ENCODE results near the gene HINFP.
"Not testable (repeated sequence)": the region's sequence is repeated elsewhere in the genome, so short reads cannot be mapped to it uniquely, and the experiment has no call there.

Gene HINFP

DNA sequence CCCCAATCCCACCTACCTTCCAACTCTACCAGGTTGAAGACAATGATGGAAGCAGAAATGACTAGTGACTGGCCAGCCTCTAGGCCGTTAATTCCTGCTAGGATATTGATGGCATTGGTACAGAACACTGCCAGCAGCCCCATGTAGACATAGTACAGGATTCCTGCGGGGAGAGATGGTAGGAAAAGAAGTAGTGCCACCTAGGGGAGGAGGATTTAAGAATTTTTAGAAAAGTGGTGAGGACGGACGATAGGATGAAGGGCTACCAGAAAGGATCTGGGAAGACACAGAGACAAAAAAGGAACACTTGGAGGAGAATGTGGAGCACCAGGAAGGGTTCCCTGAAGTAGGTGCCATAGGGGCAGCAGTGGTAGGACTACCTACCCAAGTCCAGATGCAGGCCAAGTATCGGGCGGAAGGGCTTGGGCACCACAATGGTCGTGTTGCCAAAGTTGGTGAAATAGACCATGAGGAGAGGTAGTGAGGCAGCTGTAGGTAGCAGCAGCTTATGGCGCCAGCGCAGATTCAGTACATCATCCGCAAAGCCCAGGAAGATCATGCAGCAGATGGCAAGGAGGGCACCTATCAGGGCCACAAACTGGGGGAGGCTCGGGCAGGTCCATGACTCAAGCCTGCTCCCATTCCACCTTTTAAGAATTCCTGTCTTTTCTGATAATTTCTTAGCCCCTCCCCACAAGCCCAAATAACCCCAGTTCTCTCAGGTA is 21.0 kb upstream of the HINFP start:
- DNase-seq (ENCODE audit: low read depth in 2 of 2): no peak

DNA sequence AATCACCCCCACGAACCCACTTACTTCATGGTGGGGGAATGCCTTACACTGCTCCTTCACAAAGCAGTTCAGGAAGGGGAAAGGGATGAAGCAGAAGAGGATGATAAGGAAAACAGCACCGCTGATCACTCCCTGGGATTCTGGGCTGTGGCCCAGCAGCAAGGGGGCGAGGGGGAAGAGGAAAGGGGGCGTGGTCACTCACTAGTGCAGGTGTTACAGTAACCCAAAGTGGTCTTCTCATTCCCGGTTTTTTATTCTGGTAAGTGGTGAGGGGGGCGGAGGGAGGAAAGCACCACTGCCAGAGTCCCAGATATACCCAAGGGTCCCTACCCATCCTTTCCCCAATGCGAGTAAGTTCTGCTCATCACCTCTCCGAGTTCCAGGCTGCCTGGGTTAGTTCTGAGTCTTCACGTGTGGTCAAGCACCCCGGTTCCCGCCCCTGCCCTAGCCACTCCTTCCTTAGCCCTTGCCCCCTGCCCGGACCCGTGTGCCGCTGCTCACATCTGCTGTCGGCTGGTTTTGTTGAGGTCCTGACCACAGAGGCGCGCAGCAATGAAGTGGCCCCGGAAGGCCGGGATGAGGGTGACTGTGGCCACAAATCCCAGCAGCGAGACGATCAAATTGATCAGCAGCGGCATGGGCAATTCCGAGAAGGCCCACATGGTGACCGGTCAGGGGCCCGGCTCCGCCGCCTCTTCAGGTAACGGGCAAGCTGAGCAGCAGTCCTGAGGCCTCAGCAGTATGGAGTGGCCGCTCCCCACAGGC is 20.2 kb upstream of the HINFP start:
- DNase-seq (ENCODE audit: low read depth in 2 of 2): no peak

DNA sequence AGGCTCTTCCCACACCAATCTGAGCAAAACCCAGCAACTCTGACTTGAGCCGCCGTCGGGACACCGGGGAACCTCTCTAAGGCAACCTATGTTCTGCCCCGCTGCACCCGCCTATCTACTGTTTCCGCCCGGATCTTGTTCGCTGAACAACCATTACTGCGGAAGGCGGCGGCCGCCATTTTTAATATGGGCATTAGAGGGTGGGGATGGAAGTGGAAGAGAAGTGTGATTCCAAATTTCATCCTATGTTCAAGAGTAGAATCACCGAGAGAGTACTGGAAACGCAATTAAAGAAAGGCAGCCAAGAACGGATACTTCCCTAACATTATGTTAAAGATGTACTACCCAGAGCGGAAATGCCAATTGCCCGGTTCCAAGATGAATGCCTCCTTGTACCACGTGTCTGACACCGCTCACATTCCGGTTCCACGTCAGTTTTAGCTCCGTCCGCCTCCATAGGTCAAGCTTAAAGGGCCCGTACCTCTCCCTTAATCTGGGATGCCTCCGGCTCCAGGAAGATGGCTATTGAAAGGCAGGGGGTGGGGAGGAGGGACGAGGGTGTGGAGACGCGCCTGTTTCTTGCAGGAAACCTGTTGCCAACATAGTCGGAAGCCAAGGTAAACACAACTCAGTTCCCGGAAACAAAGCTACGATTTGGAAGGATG is 19.5 kb upstream of the HINFP start, which contains the start of gene DPAGT1:
TSS of gene DPAGT1 (minus strand) at position 95 of the 665 bp plus-strand sequence. CDS start 198 bp downstream, outside the sequence.
- DNase-seq (ENCODE audit: low read depth in 2 of 2): peak; percentile 65 to 80

DNA sequence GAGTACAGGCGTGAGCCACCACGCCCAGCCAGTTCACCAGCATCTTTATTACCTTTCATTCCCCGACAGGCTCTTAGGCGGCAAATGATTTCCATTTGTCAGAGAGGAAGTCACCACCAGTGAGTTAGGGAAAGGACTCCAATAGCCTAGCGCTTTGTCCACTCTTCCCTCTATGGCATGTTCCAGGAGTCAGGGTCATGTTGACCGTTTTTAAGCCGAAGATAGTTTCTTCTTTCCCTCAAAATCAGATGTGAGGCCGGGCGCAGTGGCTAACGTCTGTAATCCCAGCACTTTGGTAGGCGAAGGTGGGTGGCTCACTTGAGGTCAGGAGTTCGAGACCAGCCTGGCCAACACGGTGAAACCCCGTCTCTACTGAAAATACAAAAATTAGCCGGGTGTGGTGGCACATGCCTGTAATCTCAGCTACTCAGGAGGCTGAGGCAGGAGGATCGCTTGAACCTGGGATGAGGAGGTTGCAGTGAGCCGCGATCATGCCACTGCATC is 18.2 kb upstream of the HINFP start:
- DNase-seq (ENCODE audit: low read depth in 2 of 2): not testable (repeated sequence)

DNA sequence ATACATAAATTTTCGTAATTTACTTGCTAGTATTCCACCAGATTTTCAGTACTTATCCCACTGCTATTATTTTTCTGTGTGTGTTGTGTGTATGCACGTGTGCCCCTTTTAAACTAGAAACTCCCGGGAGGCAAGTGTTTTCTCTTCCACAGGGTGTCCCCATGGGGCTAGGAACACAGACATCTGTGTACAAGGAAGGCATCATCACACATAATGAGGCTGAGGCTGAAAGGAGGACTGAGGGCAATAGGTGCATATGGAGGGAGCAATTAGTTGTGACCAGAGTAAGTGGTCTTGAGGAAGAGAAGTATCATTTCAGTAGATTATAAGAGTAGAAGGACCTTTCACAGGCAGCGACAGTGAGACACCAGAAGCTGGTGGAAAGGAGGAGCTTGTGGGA is 17.6 kb upstream of the HINFP start:
- DNase-seq (ENCODE audit: low read depth in 2 of 2): no peak

GRCh38 chr11:119106564-119107537 is 14.5 kb upstream of the HINFP start, which contains the start of gene C2CD2L:
TSS of gene C2CD2L (plus strand) at chr11:119107344. CDS start at chr11:119107742, 398 bp downstream.
- DNase-seq (ENCODE audit: low read depth in 2 of 2): peak; percentile 85 to 86

DNA sequence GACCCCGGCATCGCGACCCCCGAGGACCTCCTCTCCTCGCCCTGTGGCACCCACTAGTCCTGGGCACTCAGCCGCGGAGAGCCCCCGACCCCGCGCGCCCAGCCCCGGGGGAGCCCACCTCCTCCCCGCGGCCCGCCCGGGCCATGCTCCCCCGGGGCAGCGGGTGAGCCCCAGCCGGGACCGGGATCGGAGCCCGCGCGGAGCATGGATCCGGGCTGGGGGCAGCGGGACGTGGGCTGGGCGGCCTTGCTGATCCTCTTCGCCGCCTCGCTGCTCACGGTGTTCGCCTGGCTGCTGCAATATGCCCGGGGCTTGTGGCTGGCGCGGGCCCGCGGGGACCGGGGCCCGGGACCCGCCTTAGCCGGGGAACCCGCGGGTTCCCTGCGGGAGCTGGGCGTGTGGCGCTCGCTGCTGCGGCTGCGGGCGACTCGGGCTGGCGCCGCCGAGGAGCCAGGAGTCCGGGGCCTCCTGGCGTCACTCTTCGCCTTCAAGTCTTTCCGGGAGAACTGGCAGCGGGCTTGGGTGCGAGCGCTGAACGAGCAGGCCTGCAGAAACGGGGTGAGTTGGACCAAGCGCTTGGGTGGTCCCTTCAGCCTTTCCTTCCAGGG is 13.7 kb upstream of the HINFP start:
- no peak for DNase-seq (ENCODE audit: low read depth in 2 of 2)

GRCh38 chr11:119108146-119108856 is 13.1 kb upstream of the HINFP start:
- no peak for DNase-seq (ENCODE audit: low read depth in 2 of 2)

DNA sequence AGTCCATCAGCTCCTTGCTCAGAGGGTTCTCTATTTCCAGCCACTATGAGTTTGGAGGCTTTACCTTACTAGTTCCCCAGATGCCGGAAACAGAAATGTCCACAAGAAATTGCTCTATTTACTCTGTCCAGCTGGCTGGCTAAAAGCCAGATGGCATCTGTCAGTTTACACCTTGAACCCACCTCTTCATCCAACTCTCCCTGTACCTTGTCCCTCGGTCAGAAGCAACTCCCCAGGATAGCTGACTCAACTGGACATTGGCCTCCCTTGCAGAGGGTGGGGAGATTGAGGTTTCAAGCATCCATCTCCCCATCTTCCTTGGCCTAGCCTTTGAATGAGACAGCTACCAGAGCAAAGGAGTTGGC is 12.5 kb upstream of the HINFP start:
- DNase-seq (ENCODE audit: low read depth in 2 of 2): no peak

DNA sequence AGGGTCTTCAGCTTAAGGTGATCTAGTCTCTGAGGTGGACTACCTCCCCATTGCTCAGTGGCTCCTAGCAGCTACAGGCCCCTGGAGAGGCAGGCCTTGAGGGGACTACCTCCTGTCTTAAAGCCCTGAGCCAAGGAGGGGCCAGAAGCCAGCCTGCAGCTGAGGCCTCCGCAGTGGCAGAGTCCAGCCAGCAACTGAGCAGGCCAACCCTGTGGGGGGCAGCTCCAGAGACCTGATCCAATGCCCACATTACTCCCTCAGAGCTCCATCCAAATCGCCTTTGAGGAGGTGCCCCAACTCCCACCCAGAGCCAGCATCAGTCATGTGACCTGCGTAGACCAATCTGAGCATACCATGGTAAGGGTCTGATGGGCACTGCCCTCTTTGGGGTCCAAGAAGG is 11.5 kb upstream of the HINFP start:
- DNase-seq (ENCODE audit: low read depth in 2 of 2): no peak

DNA sequence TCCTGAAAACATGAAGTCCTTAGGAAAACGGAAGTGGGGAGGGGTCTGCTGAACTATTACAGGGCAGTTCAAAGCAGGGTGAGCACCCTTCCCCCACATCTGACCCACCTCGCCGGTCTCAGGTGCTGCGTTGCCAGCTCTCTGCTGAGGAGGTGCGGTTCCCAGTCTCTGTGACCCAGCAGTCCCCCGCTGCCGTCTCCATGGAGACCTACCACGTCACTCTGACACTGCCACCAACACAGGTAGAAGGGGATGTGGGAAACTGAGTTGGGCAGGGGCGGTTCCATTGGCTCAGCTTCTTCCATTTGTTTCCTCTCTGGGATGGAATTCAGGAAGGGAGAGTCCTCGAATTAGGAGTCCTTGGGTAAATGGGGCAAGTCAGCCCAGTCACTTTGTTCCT is 10.9 kb upstream of the HINFP start:
- DNase-seq (ENCODE audit: low read depth in 2 of 2): no peak

DNA sequence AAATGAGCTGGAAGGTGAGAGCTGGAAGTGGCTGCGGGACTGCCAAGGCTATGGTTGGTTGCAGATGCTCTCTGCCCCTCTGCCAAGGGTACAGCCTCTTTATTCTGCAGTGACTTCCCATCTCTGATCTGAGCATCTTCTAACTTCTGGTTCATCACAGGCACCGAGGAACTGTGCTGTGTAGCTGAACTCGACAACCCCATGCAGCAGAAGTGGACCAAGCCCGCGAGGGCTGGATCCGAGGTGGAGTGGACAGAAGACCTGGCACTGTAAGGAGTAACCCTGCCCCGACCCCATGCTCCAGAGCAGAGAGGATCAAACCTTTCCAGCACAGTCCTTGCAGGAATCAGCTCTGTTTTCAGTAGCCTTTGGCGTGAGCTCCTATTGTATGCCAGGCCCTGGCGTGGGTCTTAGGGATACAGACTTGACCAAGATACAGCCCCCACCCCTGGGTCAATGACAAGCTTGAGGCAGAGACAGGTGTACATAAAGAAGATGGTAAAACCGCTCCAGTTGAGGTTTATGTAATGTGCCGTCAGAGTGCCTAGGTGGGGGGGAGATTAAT is 9.9 kb upstream of the HINFP start:
- no peak for DNase-seq (ENCODE audit: low read depth in 2 of 2)

- no peak for DNase-seq (ENCODE audit: low read depth in 2 of 2)
These were observed 8.9 kb upstream of the HINFP start for GRCh38 chr11:119112314-119113020.

DNA sequence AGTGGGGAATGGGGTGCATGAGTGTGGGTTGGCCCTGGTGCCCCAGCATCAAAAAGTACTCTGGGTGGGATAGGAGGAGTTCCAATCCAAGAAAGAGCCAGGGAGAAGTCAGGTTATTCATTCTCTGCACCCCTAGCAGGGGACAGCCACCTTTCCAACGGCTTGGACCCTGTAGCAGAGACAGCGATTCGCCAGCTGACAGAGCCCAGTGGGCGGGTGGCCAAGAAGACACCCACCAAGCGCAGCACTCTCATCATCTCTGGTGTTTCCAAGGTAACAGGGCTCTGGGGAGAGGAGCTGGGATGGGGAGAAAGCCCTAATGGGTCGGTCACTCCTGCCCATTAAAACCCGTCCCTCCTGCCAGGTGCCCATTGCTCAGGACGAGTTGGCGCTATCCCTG is 7.7 kb upstream of the HINFP start:
- DNase-seq (ENCODE audit: low read depth in 2 of 2): no peak

DNA sequence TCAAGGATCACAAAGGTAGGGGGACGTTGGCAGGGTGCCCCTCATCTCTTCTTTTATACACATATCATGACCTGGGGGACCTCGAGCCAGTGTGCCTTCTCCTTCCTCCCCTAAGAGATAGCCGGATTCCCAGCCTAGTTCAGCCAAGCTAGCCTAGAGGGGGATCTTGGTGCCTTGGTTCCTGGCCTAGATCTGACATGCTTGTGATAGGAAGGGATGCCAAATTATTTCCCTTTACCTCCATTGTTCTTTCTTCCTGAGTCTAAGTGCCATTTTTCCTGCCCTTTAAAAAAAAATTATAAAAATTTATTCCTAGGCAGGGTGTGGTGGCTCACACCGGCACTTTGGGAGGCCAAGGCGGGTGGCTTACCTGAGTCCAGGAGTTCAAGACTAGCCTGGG is 7.0 kb upstream of the HINFP start:
- DNase-seq (ENCODE audit: low read depth in 2 of 2): no peak

- DNase-seq (ENCODE audit: low read depth in 2 of 2): no peak
These were observed 5.7 kb upstream of the HINFP start for GRCh38 chr11:119115484-119116234.

GRCh38 chr11:119116235-119116594 is 5.2 kb upstream of the HINFP start:
- DNase-seq (ENCODE audit: low read depth in 2 of 2): no peak

GRCh38 chr11:119116601-119117000 is 4.8 kb upstream of the HINFP start:
- no peak for DNase-seq (ENCODE audit: low read depth in 2 of 2)
